OCI-LY7 (cell line): Measurements from ENCODE around the gene WDR4.

Source experiments
- CTCF ChIP-seq: fragments of 200-600 bp; sonication (generic); conservative IDR thresholded peaks from 2 replicates; pipeline ENCODE4 v1.5.1; 2014; ENCODE audit warnings: mild to moderate bottlenecking, antibody characterized with exemption, low read length, moderate library complexity, mixed read lengths
- EZH2phosphoT487 ChIP-seq: fragments of 200-600 bp; sonication (generic); IDR thresholded peaks from 2 replicates; pipeline ENCODE4 v1.6.1; 2018; ENCODE audit warnings: low read depth, borderline replicate concordance, mild to moderate bottlenecking, mixed run types, antibody characterized with exemption, low read length, moderate library complexity, mixed read lengths

- TF ChIP-seq CTCF, result no peak
- no peak for TF ChIP-seq EZH2phosphoT487
These were observed 70.2 kb downstream of the WDR4 start for GRCh38 chr21:42809171-42809570.
